Mesothelial cell of epicardium (in vitro differentiated cells): ENCODE measurements around the gene GDAP2. TPM values are rescaled to one million over a fixed set of nuclear protein-coding genes. Genes with fewer than 3 reads are reported as not detected.

Experiments used
- DNase-seq, 2 experiments: peaks; one replicate each; pipeline ENCODE4 v3.0.0; 2021; ENCODE audit warnings: low spot score in 2 of 2; ENCODE audit not compliant: unreplicated experiment in 2 of 2
- H3K27ac Mint-ChIP-seq: 2 replicates; pipeline ENCODE4 v1.8.0; 2021; ENCODE audit warnings: mixed read lengths
- H3K27me3 Mint-ChIP-seq: 2 replicates; pipeline ENCODE4 v1.8.0; 2021; ENCODE audit warnings: low read depth, mixed read lengths
- H3K36me3 Mint-ChIP-seq: 2 replicates; pipeline ENCODE4 v1.8.0; 2021; ENCODE audit warnings: mixed read lengths
- H3K4me1 Mint-ChIP-seq: 2 replicates; pipeline ENCODE4 v1.8.0; 2021; ENCODE audit warnings: mixed read lengths
- H3K4me3 Mint-ChIP-seq: 2 replicates; pipeline ENCODE4 v1.8.0; 2021; ENCODE audit warnings: mild to moderate bottlenecking, moderate library complexity, mixed read lengths
- H3K9me3 Mint-ChIP-seq: 2 replicates; pipeline ENCODE4 v1.8.0; 2021; ENCODE audit warnings: mixed read lengths
- total RNA-seq: library from RNA; stranded (reverse); gene quantifications from 3 replicates; pipeline ENCODE4 v1.2.1, GENCODE V29; 2021
- TF ChIP-seq, protein P1 (sequence below): fragments of 200-600 bp; sonication (generic); IDR thresholded peaks from one replicate; pipeline ENCODE4 v1.5.0; 2021; ENCODE audit warnings: antibody characterized with exemption; ENCODE audit not compliant: unreplicated experiment

GDAP2 gene
- total RNA-seq, 1 donor from 2014 or later: 25.9 TPM

DNA sequence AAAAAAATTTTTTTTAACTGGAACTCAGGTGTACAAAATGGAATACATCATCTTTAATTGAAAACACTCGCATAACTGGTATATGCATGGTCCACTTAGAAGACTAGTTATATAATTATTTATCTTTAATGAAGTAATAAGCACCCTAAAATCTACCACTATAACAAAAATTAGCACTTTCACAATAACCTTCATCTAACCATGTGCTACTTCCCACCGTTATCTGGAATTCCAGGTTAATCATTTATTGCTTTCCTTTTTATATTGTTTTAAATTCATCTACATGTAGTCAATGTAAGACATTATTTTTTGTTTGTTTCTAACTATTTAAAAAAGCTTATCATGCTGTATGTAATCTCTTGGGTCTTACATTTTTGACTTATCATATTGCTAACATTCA, 39.0 kb downstream of the GDAP2 start:
- H3K4me1 Mint-ChIP-seq: no peaks in the 10 kb centered on the region
- H3K36me3 Mint-ChIP-seq: peaks cover 3% of the 10 kb centered on the region
- TF ChIP-seq, protein P1, sequence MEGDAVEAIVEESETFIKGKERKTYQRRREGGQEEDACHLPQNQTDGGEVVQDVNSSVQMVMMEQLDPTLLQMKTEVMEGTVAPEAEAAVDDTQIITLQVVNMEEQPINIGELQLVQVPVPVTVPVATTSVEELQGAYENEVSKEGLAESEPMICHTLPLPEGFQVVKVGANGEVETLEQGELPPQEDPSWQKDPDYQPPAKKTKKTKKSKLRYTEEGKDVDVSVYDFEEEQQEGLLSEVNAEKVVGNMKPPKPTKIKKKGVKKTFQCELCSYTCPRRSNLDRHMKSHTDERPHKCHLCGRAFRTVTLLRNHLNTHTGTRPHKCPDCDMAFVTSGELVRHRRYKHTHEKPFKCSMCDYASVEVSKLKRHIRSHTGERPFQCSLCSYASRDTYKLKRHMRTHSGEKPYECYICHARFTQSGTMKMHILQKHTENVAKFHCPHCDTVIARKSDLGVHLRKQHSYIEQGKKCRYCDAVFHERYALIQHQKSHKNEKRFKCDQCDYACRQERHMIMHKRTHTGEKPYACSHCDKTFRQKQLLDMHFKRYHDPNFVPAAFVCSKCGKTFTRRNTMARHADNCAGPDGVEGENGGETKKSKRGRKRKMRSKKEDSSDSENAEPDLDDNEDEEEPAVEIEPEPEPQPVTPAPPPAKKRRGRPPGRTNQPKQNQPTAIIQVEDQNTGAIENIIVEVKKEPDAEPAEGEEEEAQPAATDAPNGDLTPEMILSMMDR: no peak
- H3K9me3 Mint-ChIP-seq: no peaks in the 10 kb centered on the region
- no peak overlapping the region for H3K27ac Mint-ChIP-seq
- no peak overlapping the region for H3K4me3 Mint-ChIP-seq
- no peaks in the 10 kb centered on the region for H3K27me3 Mint-ChIP-seq
- no peak for DNase-seq

DNA sequence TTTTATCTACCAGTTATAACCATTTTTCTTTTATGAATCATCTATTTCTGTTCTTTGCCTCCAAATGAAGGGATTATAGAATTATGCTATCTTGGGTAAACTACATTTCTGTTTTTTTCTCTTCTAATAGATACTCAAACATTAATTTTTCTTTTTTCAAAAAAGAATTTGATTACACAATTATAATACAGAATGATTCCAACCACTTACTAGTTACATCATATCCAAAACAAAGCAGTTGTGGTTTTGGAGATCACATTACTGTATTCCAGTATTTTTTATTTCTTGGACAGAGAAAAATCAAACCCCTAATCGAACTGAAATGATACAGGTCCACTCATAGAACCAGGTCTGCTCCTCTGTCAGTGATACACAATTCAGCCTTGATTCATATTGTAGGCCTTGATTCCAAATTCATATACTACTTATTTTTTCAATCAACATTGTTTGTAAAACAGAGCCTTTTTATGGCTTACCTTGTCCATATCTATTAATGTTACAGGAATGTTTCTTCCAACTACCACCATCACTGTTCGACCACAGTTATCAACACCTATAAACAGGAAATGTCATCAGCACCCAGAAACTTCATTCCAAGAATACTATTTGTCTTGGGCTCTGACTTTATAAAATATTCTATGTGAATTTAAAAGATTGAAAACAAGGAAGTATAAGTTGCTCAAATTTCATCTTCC, 43.2 kb downstream of the GDAP2 start:
- TF ChIP-seq, protein P1: no peak
- no peaks in the 10 kb centered on the region for H3K9me3 Mint-ChIP-seq
- peaks cover 3% of the 10 kb centered on the region for H3K36me3 Mint-ChIP-seq
- no peak overlapping the region for H3K27ac Mint-ChIP-seq
- no peaks in the 10 kb centered on the region for H3K27me3 Mint-ChIP-seq
- DNase-seq: no peak
- no peak overlapping the region for H3K4me3 Mint-ChIP-seq
- no peaks in the 10 kb centered on the region for H3K4me1 Mint-ChIP-seq

DNA sequence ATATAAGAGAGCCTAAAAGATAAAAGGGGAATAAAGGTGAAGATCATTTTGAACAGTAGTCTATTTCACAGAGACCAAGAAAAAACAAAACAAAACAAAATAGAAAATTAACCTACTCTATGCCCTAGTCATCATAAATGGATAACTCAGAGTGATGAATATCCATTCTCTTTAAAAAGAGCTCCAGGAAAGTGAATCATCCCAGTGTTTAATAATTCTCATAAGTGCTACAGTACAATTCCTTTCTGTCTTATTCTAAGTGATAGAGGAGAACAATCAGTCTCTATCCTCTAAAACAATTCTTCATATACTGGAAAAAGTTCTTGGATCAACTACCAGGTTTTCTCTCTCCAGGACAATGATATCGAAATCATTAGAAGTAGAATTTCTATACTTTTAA, 45.8 kb downstream of the GDAP2 start:
- no peaks in the 10 kb centered on the region for H3K4me1 Mint-ChIP-seq
- TF ChIP-seq, protein P1: no peak
- H3K27ac Mint-ChIP-seq: no peak overlapping the region
- DNase-seq: no peak
- peaks cover 11% of the 10 kb centered on the region for H3K36me3 Mint-ChIP-seq
- H3K9me3 Mint-ChIP-seq: no peaks in the 10 kb centered on the region
- no peaks in the 10 kb centered on the region for H3K27me3 Mint-ChIP-seq
- H3K4me3 Mint-ChIP-seq: no peak overlapping the region

DNA sequence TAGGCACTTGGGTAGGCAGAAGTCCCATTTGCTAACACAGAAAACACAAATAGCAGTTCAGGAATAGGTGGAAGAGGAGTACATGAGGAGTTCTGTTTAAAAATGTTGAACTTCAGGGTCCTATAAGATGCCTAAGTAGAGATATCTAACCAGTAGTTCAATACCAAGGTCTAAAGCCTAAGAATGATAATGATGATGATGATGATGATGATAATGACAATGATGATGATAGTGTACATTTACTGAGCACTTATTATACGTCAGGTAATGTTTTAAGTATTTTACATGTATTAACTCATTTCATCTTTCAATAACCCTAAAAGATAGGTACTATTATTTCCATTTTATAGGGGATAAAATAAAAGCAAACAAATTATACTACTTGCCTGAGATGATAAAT, 50.1 kb downstream of the GDAP2 start:
- H3K36me3 Mint-ChIP-seq: peaks cover 36% of the 10 kb centered on the region
- H3K9me3 Mint-ChIP-seq: peaks cover 5% of the 10 kb centered on the region
- no peaks in the 10 kb centered on the region for H3K27me3 Mint-ChIP-seq
- DNase-seq: no peak
- H3K4me3 Mint-ChIP-seq: no peak overlapping the region
- TF ChIP-seq, protein P1: no peak
- no peak overlapping the region for H3K27ac Mint-ChIP-seq
- H3K4me1 Mint-ChIP-seq: no peaks in the 10 kb centered on the region

DNA sequence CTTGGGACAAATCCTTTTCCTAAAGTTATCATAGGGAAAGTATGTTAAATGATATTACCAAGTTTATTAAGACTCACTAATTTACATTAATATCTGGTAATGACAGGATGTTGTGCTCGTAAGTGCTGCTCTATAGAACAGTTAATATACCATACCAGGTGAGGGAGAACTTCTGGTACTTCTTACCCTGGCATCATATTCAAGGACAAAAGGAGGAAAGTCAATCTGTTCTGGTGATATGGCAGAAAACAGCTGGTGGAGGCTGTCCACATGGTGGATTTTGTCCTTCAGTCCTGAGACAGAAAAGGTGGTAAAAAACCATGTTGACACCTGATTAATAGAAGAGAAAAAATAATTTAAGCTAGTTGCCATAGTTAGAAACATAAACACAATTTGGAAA, 51.6 kb downstream of the GDAP2 start:
- H3K36me3 Mint-ChIP-seq: peaks cover 43% of the 10 kb centered on the region

More for the DNA sequence above, 51.6 kb downstream of the GDAP2 start:
- Mint-ChIP-seq H3K4me1 (no peaks in the 10 kb centered on the region), H3K27me3 (no peaks in the 10 kb centered on the region), H3K9me3 (peaks cover 5% of the 10 kb centered on the region), H3K27ac (no peak overlapping the region), H3K4me3 (no peak overlapping the region)
- DNase-seq: no peak
- TF ChIP-seq, protein P1: no peak
